Hepatic stellate cell (primary cell): ENCODE data around the gene CYS1.
"Not testable (repeated sequence)": the region's sequence is repeated elsewhere in the genome, so short reads cannot be mapped to it uniquely, and the experiment has no call there.

ENCODE experiments used
- DNase-seq: peaks from one replicate; pipeline ENCODE4 v3.0.0; 2011; ENCODE audit warnings: low spot score

CYS1 gene

DNA sequence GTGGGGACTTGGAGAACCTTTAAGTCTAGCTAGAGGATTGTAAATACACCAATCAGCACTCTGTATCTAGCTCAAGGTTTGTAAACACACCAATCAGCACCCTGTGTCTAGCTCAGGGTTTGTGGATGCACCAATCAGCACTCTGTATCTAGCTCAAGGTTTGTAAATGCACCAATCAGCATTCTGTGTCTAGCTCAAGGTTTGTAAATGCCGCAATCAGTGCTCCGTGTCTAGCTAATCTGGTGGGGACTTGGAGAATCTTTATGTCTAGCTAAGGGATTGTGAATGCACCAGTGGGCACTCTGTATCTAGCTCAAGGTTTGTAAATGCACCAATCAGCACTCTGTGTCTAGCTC is 11.7 kb upstream of the CYS1 start:
- DNase-seq: not testable (repeated sequence)

- no peak for DNase-seq
Observed at GRCh38 chr2:10091182-10091888, 11.1 kb upstream of the CYS1 start.

DNA sequence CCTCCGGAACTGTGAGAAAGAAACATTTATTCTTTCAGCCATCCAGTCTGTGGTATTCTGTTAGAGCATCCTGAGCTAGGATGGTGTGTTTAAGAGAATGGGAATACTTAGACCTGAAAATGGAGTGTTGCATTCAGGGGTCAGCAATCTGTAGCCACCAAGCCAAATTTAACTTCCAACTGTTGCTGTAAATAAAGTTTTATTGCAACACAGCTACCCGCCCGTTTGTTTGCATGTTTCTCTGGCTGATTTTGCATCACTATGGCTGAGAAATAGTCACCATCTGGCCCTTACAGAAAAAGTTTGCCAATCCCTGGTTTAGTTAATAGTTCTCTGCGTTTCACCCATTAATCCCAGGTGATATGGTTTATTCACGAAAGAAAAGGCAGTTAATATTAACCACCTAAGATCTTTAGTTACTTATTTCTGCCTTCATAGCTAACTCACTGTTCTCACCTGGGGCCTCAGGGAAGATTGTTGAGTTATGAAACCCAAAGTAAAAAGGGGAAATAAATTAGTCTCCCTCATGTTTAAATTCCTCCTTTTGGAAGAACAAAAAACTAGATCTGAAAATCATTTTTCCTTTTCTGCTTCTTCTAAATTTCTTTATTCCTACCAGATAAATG is 9.5 kb upstream of the CYS1 start:
- no peak for DNase-seq

DNA sequence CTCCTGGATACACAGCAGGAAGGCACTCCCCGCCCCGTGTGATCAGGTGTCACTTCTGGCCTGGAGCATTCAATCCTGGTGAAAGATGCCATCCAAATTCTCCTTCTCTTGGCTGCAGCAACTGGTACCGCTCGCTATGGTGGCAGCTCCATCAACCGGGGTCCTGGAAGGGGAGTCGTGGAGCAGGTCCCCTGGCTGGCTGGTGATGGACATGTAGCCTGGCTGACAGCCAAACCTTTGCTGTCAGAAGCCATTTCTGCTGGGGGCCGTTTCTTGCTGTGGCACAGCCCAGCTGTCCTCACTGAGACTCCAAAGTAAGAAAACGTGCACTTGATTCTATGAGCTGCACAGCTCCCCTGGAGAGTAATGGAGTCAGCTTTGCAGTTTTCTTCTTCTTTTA is 7.1 kb upstream of the CYS1 start:
- no peak for DNase-seq

GRCh38 chr2:10086950-10087349 is 6.7 kb upstream of the CYS1 start:
- no peak for DNase-seq

GRCh38 chr2:10085668-10086059 is 5.5 kb upstream of the CYS1 start:
- DNase-seq: no peak

GRCh38 chr2:10085043-10085667 is 4.9 kb upstream of the CYS1 start:
- no peak for DNase-seq

DNA sequence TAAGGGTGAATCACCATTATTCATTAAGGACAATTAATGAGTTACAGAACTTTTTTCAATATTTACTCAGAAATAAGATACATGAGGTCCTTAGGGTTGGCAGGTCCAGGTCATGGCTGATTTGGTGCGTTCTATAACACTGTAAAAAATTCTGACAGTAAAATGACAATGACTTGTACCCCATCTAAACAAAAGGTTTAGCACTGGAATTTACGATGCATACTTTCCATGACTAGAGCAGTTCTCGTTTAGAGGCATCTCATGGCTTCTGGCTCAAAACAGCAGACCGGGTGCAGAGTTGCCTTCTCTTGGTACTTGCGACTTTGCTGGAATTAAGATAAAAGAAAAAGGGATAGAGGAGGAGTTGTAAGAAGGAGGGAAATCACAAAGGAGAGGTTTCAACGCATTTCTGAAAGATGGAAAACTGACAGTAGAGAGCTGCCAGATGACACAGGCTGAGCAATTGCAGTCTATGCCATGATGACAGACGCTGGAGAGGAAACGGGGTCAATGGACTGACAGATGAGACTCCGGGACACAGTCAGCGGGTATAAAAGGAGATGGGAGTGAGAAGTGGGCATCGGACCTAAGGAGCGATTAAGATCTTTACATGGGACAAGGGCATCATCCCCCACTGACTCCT is 4.1 kb upstream of the CYS1 start:
- DNase-seq: no peak

DNA sequence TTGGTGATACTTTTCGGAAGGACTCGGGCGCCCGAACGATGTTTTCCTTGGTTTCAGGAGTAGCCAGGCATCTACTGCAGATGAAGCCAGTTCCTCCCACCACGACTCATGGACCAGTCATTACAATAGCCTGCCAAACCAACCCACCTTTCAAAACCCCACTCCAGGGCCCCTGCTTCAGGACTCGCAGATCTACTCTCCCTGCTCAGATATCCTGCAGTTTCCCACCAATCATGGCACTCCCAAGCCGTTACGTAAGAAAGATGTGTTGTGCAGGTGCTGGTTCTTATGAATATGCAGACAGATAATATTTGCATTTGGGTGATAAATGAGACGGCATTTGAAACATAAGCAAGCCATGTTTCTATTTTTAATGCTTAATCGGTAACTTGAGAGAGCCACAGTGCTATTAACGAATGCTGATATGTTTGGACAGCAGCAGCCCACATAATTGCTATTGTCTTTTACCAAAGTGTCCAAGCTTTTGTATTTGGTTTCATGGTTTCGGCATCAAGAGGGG is 3.5 kb upstream of the CYS1 start:
- no peak for DNase-seq

DNA sequence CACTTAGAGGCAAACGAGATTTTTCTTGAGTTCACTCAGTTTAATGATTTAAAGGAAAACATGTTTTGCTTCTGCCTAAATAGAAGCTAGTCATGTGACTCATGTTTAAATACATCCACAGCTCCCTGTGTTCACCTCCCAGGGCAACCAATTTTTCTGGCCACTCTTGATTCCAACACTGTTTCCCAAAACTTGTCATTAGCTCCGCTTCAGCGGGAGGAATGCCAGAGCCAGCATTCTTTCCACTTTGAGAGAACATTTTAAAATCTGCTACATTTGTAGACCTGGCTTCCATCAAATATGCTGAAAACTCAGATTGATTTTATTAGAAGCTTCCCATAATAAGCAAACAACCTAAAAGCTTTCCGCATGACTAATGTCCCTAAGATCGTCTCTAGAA is 2.8 kb upstream of the CYS1 start:
- no peak for DNase-seq

- no peak for DNase-seq
Observed at GRCh38 chr2:10080536-10081304, 509 bp upstream of the CYS1 start.

- peak; percentile 56 for DNase-seq
Observed at GRCh38 chr2:10079266-10079869, 843 bp downstream of the CYS1 start.

DNA sequence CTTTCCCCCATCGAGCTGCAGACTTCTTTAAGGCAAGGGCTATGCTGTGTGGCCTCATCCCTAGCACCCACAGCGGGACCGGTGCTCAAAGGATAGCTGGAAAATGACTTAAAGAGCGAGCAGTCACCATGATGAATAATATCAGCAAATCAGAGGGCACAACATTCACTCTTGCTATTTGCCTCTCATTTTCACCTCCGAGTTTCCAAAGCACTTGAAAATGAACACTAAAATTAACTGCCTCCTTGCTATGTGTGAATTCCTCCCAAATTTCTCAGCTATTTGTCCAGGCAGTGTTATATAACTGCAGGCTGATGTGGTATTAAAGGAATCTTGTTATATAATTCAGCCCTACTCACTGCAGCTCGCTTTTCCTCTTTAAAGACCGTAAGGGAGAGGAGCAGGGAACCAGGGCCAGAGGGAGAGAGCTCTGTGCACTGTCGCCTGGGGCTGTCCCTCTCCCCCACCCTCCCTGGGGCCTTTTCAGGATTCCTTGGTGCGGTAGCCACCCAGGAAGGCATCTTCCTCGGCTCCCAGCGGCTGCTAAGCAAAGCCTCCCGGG is 1.4 kb downstream of the CYS1 start:
- DNase-seq: peak; percentile 75

GRCh38 chr2:10078001-10078400 is 2.2 kb downstream of the CYS1 start:
- DNase-seq: no peak

DNA sequence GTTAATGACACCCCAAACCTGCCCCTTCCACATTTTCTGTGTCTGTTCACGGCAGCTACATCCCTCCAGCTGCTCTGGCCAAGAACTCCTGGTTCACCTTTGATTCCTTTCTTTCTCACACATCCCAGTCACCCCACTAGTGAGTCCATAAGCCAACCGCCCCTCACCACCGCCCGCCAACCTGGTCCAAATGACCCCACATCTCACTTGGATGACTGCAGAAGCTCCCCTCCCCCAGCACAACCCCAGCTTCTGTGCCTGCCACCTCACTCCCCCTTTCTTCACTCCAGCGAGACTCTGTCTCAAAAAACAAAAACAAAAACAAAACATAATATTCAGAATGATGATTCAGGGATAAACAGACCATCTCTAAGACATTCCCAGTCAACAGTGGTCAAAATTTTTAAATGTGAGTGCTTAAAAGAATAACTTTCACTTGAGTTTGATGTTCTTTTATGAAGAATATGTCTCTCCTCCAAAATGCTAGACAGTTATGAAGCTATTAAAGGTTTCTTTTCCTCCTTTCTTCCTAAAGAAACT is 3.2 kb downstream of the CYS1 start:
- no peak for DNase-seq

DNA sequence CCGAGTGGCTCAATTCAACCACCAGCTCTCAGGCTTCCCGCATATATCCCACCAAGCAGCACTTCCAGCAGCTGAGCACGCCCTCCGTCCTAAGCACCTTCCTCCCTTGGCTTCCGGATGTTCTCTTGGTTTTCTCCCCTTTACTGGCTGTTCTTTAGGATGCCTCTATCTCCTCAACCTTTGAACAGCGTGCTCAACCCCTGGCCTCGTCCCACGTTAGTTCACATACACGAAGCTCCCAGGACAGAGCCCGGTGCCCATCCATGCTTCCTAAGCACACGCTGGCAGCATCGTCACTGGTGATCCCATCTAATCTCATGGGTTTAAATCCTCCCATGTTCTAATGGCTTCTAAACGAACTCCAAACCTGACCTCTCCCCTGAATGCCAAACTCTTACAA is 3.7 kb downstream of the CYS1 start:
- DNase-seq: no peak

DNA sequence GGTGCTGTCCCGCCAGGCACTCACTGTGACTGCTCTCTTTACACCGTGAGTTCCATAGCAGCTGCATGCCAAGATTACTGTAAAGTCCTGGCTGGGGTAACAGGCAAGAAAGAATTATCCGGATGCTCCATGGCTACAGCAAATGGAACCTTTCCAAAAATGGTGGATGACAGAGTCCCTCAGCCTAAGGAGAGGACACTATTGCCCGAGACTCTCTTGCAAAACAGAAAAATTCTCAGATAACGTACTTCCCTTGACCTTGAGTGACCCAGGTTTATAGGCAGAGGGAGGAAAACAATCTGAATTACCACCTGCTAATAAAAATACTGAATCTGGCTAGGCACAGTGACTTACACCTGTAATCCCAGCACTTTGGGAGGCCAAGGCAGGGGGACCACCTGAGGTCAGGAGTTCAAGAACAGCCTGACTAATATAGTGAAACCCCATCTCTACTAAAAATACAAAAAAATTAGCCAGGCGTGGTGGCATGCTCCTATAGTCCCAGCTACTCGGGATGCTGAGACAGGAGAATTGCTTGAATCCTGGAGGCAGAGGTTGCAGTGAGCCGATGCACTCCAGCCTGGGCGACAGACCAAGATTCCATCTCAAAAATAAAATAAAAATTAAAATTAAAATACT is 4.5 kb downstream of the CYS1 start:
- DNase-seq: no peak

- no peak for DNase-seq
Observed at GRCh38 chr2:10075101-10075500, 5.1 kb downstream of the CYS1 start.

- DNase-seq: no peak
Observed at GRCh38 chr2:10073706-10074105, 6.5 kb downstream of the CYS1 start.

GRCh38 chr2:10072656-10073480 is 7.3 kb downstream of the CYS1 start:
- DNase-seq: peak; percentile 90
